Pancreas (tissue), 10 donors: ENCODE measurements around the gene PSMD13. TPM values are rescaled to one million over a fixed set of nuclear protein-coding genes. Genes with fewer than 3 reads are reported as not detected.
A peak's percentile ranks its signal among the peaks of the same experiment; 100 is the strongest.

Experiments
- ATAC-seq, 4 donors: fragments of 200-7000 bp; cut with Tn5 transposase; one replicate each; pipeline versions ENCODE4 v1.8.0 to v1.9.1; 2020; ENCODE audit warnings: mild to moderate bottlenecking in 4 of 4, moderate library complexity in 4 of 4
- DNase-seq, 6 donors: peaks; one replicate each; pipeline ENCODE4 v3.0.0-alpha.2; 2020
- FAIRE-seq: peaks from 2 replicates; lab custom pipeline; 2012; peaks lifted over from hg19 to GRCh38; lab: Jason Lieb, UNC
- H3K27ac ChIP-seq, 4 donors: fragments of 200-600 bp; sonication (generic); 1 replicate in 3 of 4; 2 replicates in 1 of 4; pipeline versions ENCODE4 v1.5.0 to v1.8.0; 2020
- H3K27me3 ChIP-seq, 4 donors: fragments of 200-600 bp; one replicate each; pipeline ENCODE4 v1.8.0; 2021
- H3K36me3 ChIP-seq, 3 donors: fragments of 200-600 bp; sonication (generic) in 1 of 3; one replicate each; pipeline versions ENCODE4 v1.5.0 to v1.8.0; 2020 to 2021
- H3K4me1 ChIP-seq, 3 donors: fragments of 200-600 bp; one replicate each; pipeline ENCODE4 v1.8.0; 2021
- H3K4me3 ChIP-seq, 4 donors: fragments of 200-600 bp; sonication (generic) in 2 of 4; one replicate each; pipeline versions ENCODE4 v1.5.0 to v1.8.0; 2020 to 2021
- H3K9me3 ChIP-seq, 4 donors: fragments of 200-600 bp; one replicate each; pipeline ENCODE4 v1.8.0; 2021
- WGBS, 2 donors: extraction: QIAGEN DNeasy Blood & Tissue Kit; methylation state at CpG; one replicate each; pipeline ENCODE4 v1.1.7; 2013; 5-methylcytosine and 5-hydroxymethylcytosine counted together
- intact Hi-C, 3 donors: fragments of 100-400 bp; cut with DNase I; formaldehyde crosslinking; loops; one replicate each; pipeline versions ENCODE4 v1.11.1 to v1.14.2; 2022
- polyA plus RNA-seq, 2 donors: library from polyadenylated mRNA; stranded (reverse); fragments of 200-250 nt; gene quantifications; one replicate each; pipeline ENCODE4 v1.2.3, GENCODE V29; 2013
- total RNA-seq, 6 donors: library from RNA; stranded (reverse); fragmentation: NEBNext Ultra II Directional in 4 of 6; extraction: Animal tissue kit (Norgen Biotek cat#: 25700) in 4 of 6; gene quantifications; one replicate each; pipeline versions ENCODE4 v1.2.1 to v1.2.4, GENCODE V29; 2021 to 2023
- TF ChIP-seq, protein P1 (sequence below), 4 donors: fragments of 200-600 bp; sonication (generic) in 3 of 4; IDR thresholded peaks; one replicate each; pipeline versions ENCODE4 v1.5.0 to v1.8.0; 2021; ENCODE audit warnings: antibody characterized with exemption in 4 of 4
- donor health status: healthy with polysubstance abuse.
- donor health status: DM: no; HTN: no; CAD: no; lungs with moderate emphysema.
- donor health status: DM: no; HTN: no; CAD: no.
- donor health status: control.
- donor health status: control.
- donor health status: Bipolar disorder and iron deficiency.
- donor health status: DM: yes; HTN: yes; CAD: no.
- donor health status: DM: no; HTN: no; CAD: no.
- donor health status: DM: no; HTN: no; CAD: no.
- donor health status: DM: yes; HTN: yes; CAD: no.

The PSMD13 gene
- total and polyA plus RNA-seq, 8 donors: 35.5 to 118 (median 47.0) TPM

DNA sequence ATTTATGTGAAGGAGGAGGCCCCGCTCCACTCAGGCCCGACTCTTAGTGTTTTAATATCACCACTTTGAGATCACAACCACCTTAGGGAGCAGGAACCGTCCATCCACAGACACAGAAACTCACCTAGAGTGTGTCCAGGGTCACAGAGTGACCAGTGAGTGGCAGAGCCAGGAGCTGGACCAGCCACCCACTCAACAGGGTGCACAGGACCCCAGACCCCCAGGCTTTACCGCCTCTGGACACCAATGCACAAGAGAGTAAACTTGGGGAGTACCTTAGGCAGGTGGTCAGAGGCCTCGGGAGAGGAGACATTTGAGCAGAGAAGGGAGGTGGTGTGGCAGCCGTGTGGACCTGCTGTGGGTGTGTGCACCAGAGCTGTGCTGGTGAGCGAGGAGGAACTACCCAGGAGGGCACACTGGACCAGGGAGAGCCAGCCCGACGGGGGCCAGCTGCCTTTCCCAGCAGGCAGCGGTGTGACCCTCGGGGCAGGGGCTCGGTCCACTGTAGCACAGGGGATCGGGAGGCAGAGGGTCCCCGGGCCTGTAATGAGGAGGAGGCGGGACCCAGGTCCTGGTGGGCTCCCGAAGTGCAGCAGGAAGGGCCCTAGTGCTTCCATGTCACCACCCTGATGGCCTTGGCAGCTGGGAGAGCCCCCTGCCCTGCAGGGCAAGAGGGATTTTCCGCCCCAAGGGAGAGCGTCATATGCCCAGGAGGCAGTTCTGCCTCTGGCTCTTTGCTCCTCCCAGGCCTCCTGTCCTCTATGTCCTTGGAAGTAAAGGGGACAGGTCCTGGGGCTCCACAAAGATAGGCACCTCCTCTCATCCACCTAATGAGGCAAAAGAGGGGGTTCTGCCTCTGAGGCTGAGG is 33.9 kb downstream of the PSMD13 start:
- TF ChIP-seq, protein P1, sequence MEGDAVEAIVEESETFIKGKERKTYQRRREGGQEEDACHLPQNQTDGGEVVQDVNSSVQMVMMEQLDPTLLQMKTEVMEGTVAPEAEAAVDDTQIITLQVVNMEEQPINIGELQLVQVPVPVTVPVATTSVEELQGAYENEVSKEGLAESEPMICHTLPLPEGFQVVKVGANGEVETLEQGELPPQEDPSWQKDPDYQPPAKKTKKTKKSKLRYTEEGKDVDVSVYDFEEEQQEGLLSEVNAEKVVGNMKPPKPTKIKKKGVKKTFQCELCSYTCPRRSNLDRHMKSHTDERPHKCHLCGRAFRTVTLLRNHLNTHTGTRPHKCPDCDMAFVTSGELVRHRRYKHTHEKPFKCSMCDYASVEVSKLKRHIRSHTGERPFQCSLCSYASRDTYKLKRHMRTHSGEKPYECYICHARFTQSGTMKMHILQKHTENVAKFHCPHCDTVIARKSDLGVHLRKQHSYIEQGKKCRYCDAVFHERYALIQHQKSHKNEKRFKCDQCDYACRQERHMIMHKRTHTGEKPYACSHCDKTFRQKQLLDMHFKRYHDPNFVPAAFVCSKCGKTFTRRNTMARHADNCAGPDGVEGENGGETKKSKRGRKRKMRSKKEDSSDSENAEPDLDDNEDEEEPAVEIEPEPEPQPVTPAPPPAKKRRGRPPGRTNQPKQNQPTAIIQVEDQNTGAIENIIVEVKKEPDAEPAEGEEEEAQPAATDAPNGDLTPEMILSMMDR (IDR thresholded peaks at IDR 0.05): no peak
- FAIRE-seq (no peak), DNase-seq (peak in 1 of 6 donors; percentile 54), ATAC-seq (no peak)
- H3K27me3 ChIP-seq: no peaks in the 10 kb centered on the region
- H3K4me3 ChIP-seq: no peak overlapping the region
- 80 to 81% methylated on average over 18 of the region's 18 CpGs for WGBS, 2 donors
- H3K4me1 ChIP-seq: no peaks in the 10 kb centered on the region
- H3K9me3 ChIP-seq: no peaks in the 10 kb centered on the region
- intact Hi-C loops: no loop called here
- no peak overlapping the region for H3K27ac ChIP-seq
- H3K36me3 ChIP-seq: no peaks in the 10 kb centered on the region

DNA sequence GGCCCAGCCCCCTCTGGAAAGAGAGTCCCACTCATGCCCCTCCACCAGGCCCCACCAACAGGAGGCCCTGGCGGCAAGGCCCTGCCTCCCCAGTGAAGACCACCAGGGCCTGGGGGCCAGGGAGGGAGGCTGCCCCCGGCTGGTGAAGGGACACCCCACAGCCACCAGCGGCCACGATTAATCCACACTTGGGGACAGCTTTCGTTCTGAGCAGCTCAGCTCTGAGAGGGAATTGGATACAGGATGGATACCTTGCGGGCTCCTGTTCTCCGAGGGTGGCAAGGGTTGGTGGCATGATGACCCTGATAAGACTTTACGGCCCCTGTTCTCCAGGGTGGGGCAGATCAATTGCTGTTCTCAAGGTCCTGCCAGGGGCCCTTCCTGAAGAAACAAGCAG is 34.5 kb downstream of the PSMD13 start:
- Histone ChIP-seq H3K4me3 (no peak overlapping the region), H3K36me3 (no peaks in the 10 kb centered on the region), H3K9me3 (no peaks in the 10 kb centered on the region), H3K27me3 (no peaks in the 10 kb centered on the region), H3K4me1 (no peaks in the 10 kb centered on the region), H3K27ac (no peak overlapping the region)
- TF ChIP-seq, protein P1 (IDR thresholded peaks at IDR 0.05): no peak
- FAIRE-seq (no peak), ATAC-seq (no peak), DNase-seq (peak in 1 of 6 donors; percentile 55)
- intact Hi-C loops: no loop called here
- 60 to 62% methylated on average over 8 of the region's 8 CpGs for WGBS, 2 donors

- peak in 1 of 6 donors; percentile 34 for DNase-seq
- Histone ChIP-seq H3K4me1 (no peaks in the 10 kb centered on the region), H3K4me3 (no peak overlapping the region), H3K27ac (no peak overlapping the region), H3K27me3 (no peaks in the 10 kb centered on the region), H3K9me3 (no peaks in the 10 kb centered on the region), H3K36me3 (no peaks in the 10 kb centered on the region)
- WGBS, 2 donors: 82 to 89% methylated on average over 22 of the region's 22 CpGs
- no peak for ATAC-seq
- intact Hi-C loops: no loop called here
- FAIRE-seq: no peak
- TF ChIP-seq, protein P1 (IDR thresholded peaks at IDR 0.05): no peak
Measured at GRCh38 chr11:272195-272930, 35.6 kb downstream of the PSMD13 start.

DNA sequence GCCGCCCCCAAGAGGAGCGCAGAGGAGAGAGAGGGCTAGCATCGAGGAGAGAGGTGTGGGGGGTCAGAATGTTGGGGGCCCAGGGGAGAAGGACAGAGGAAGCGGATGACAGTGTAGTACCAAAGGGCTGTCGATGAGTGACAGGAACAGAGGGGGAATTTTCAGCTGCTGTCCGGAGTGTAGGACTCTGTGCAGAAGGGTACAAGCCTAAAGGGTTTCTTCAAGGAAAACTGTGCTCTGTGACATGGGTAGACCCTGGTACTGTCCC is 36.1 kb downstream of the PSMD13 start:
- ATAC-seq: no peak
- no peaks in the 10 kb centered on the region for H3K4me1 ChIP-seq
- TF ChIP-seq, protein P1 (IDR thresholded peaks at IDR 0.05): no peak
- intact Hi-C loops: no loop called here
- H3K27ac ChIP-seq: no peak overlapping the region
- no peak for DNase-seq
- FAIRE-seq: no peak
- no peak overlapping the region for H3K4me3 ChIP-seq
- no peaks in the 10 kb centered on the region for H3K27me3 ChIP-seq
- H3K9me3 ChIP-seq: no peaks in the 10 kb centered on the region
- 81 to 89% methylated on average over 6 of the region's 6 CpGs for WGBS, 2 donors
- H3K36me3 ChIP-seq: no peaks in the 10 kb centered on the region

DNA sequence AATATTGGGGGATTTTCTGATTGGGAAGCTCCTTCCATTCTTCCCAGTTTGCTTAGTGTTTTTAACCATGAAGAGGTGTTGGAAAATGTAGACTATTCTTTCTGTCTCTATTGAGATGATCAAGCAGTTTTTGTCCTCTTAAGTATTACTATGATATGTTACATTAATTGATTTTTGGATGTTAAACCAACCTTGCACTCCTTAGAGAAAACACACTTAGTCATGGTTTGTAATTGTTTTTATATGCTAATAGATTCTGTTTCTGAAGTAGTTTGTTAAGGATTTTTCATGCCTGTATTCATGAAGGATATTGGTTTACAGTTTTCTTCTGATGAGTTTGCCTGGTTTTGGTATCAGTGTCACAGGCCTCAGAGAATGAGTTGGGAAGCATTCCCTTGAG is 39.4 kb downstream of the PSMD13 start:
- Histone ChIP-seq H3K4me3 (no peak overlapping the region), H3K9me3 (no peaks in the 10 kb centered on the region), H3K27me3 (peaks cover 0 to 11% (median 5%) of the 10 kb centered on the region in 4 donors), H3K27ac (no peak overlapping the region), H3K4me1 (peaks cover 0 to 18% (median 0%) of the 10 kb centered on the region in 3 donors), H3K36me3 (no peaks in the 10 kb centered on the region)
- TF ChIP-seq, protein P1 (IDR thresholded peaks at IDR 0.05): no peak
- no peak for FAIRE-seq
- intact Hi-C loops: no loop called here
- ATAC-seq: no peak
- DNase-seq: no peak
